ENCODE results near the gene AKAP10. TPM values are rescaled to one million over a fixed set of nuclear protein-coding genes. Genes with fewer than 3 reads are reported as not detected.

The AKAP10 gene
- total RNA-seq, 3 donors from 2014 or later (not counting 1 experiment from before 2014, with no cell fraction given): 46.2 to 60.9 (median 48.6) TPM

GRCh38 chr17:19877364-19877945, 100.2 kb downstream of the AKAP10 start:
- no peak overlapping the region for H3K4me3 ChIP-seq (ENCODE audit: low read length)
- H3K9me3 ChIP-seq (ENCODE audit: control insufficient read depth, insufficient read depth, low read length): no peaks in the 10 kb centered on the region
- no peaks in the 10 kb centered on the region for H3K9me3 Mint-ChIP-seq
- DNase-seq (no peak), ATAC-seq (peak in 1 of 3 donors; percentile 34)
- peaks cover 22 to 26% of the 10 kb centered on the region in 2 donors for H3K4me1 Mint-ChIP-seq
- H3K27ac ChIP-seq (ENCODE audit: low read length): no peak overlapping the region
- peak overlapping the region; percentile 84 for H3K4me3 Mint-ChIP-seq
- intact Hi-C loops (cut with micrococcal nuclease): no loop called here
- H3K27me3 ChIP-seq (ENCODE audit: control insufficient read depth, insufficient read depth, low read length): no peaks in the 10 kb centered on the region
- H3K27me3 Mint-ChIP-seq (ENCODE audit: low read depth in 2 of 2): no peaks in the 10 kb centered on the region
- TF ChIP-seq CTCF (IDR thresholded peaks at IDR 0.05): no peak
- no peaks in the 10 kb centered on the region for H3K36me3 Mint-ChIP-seq
- 0% methylated on average over 1 of the region's 6 CpGs for WGBS (ENCODE audit: insufficient coverage)
- peaks cover 28% of the 10 kb centered on the region for H3K4me1 ChIP-seq (ENCODE audit: control insufficient read depth, insufficient read depth, low read length)
- peak overlapping the region; percentile 81 to 85 for H3K27ac Mint-ChIP-seq
- no peaks in the 10 kb centered on the region for H3K36me3 ChIP-seq (ENCODE audit: control insufficient read depth, insufficient read depth, low read length)

- DNase-seq (peak in 1 of 2 donors; percentile 67), ATAC-seq (peak; percentile 31 to 76 (median 75))
- no peaks in the 10 kb centered on the region for H3K9me3 Mint-ChIP-seq
- H3K27ac Mint-ChIP-seq: peak overlapping the region; percentile 81 to 85
- H3K4me3 Mint-ChIP-seq: peak overlapping the region; percentile 84
- peaks cover 28% of the 10 kb centered on the region for H3K4me1 ChIP-seq (ENCODE audit: control insufficient read depth, insufficient read depth, low read length)
- 3% methylated on average over 11 of the region's 13 CpGs for whole genome bisulfite sequencing (ENCODE audit: insufficient coverage)
- no peaks in the 10 kb centered on the region for H3K27me3 ChIP-seq (ENCODE audit: control insufficient read depth, insufficient read depth, low read length)
- TF ChIP-seq CTCF (IDR thresholded peaks at IDR 0.05): no peak
- no peaks in the 10 kb centered on the region for H3K27me3 Mint-ChIP-seq (ENCODE audit: low read depth in 2 of 2)
- H3K36me3 ChIP-seq (ENCODE audit: control insufficient read depth, insufficient read depth, low read length): no peaks in the 10 kb centered on the region
- intact Hi-C loops (cut with micrococcal nuclease): no loop called here
- no peaks in the 10 kb centered on the region for H3K36me3 Mint-ChIP-seq
- peak overlapping the region; percentile 28 for H3K27ac ChIP-seq (ENCODE audit: low read length)
- no peak overlapping the region for H3K4me3 ChIP-seq (ENCODE audit: low read length)
- H3K9me3 ChIP-seq (ENCODE audit: control insufficient read depth, insufficient read depth, low read length): no peaks in the 10 kb centered on the region
- peaks cover 22 to 26% of the 10 kb centered on the region in 2 donors for H3K4me1 Mint-ChIP-seq
Measured at GRCh38 chr17:19876529-19877161, 101.0 kb downstream of the AKAP10 start.

GRCh38 chr17:19874256-19874655, 103.4 kb downstream of the AKAP10 start:
- Histone ChIP-seq H3K27ac (ENCODE audit: low read length) (no peak overlapping the region), H3K4me1 (ENCODE audit: control insufficient read depth, insufficient read depth, low read length) (peaks cover 28% of the 10 kb centered on the region), H3K4me3 (ENCODE audit: low read length) (no peak overlapping the region), H3K36me3 (ENCODE audit: control insufficient read depth, insufficient read depth, low read length) (no peaks in the 10 kb centered on the region), H3K9me3 (ENCODE audit: control insufficient read depth, insufficient read depth, low read length) (no peaks in the 10 kb centered on the region), H3K27me3 (ENCODE audit: control insufficient read depth, insufficient read depth, low read length) (no peaks in the 10 kb centered on the region)
- Mint-ChIP-seq H3K27ac (no peak overlapping the region), H3K4me1 (peaks cover 22 to 26% of the 10 kb centered on the region in 2 donors), H3K27me3 (ENCODE audit: low read depth in 2 of 2) (no peaks in the 10 kb centered on the region), H3K4me3 (no peak overlapping the region), H3K9me3 (no peaks in the 10 kb centered on the region), H3K36me3 (no peaks in the 10 kb centered on the region)
- intact Hi-C loops (cut with micrococcal nuclease): no loop called here
- ATAC-seq (no peak), DNase-seq (no peak)
- 83% methylated on average over 8 of the region's 10 CpGs for WGBS (ENCODE audit: insufficient coverage)
- TF ChIP-seq CTCF (IDR thresholded peaks at IDR 0.05): no peak
